Breast epithelium (tissue), 3 donors: ENCODE results near the gene MYO1B.

Experiments
- CTCF ChIP-seq, 3 donors: fragments of 450-650 bp; IDR thresholded peaks; one replicate each; pipeline ENCODE4 v1.5.1; 2016 to 2017; ENCODE audit warnings: antibody characterized with exemption in 3 of 3, mild to moderate bottlenecking in 3 of 3, moderate library complexity in 3 of 3
- POLR2A ChIP-seq: fragments of 450-650 bp; IDR thresholded peaks from one replicate; pipeline ENCODE4 v1.6.1; 2016; ENCODE audit warnings: antibody characterized with exemption, mild to moderate bottlenecking, moderate library complexity
- POLR2AphosphoS5 ChIP-seq, 3 donors: sonication (generic); formaldehyde crosslinking; IDR thresholded peaks; one replicate each; pipeline ENCODE4 v1.6.1; 2017; ENCODE audit warnings: antibody characterized with exemption in 3 of 3

DNA sequence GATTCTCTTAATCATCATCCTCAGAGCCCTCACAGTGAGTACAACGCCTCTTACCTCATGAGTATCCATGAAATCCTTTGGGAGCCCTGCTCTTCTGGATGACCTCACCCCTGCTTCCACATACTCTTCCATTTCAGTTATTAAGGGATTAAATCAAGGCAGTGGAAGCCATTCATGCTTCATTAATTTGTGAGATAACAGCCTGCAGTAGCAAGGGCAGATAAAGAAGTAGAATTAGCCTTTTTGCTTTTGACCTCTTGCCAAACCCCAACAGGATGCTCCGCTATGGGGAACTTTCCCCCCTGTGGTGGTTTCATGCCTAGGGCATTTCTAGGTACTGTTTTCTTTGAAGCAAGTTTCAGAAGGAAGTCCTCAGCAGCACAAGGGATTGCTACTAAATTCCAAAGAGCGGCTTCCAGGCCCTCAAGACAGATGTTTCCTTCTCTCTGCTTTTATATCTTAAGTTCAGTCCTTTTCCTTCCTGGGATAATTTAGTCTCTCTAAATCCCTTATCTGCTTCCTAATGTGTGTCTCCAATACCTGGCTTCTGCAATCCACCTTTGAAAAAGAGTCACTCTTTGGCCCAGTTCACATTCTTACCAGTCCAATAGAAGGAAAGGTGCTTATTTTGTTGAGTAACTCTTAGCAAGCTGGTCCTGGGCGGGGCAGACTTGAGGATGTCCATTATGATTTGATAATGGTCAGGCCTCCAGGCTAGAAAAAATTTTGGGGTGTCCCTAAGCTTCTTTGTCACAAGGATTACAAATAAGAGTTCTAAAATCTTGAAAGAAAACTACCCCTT, 76.9 kb downstream of the MYO1B start:
- TF ChIP-seq POLR2A, result no peak
- no peak for TF ChIP-seq CTCF (IDR thresholded peaks at IDR 0.05)
- TF ChIP-seq POLR2AphosphoS5 (IDR thresholded peaks at IDR 0.05), result no peak
